SK-N-SH (cell line): ENCODE data around the gene EIF5A2. TPM values are rescaled to one million over a fixed set of nuclear protein-coding genes. Genes with fewer than 3 reads are reported as not detected.

Source experiments
- CTCF ChIA-PET: fragments of 300-600, 350-600 bp; formaldehyde crosslinking; extraction: SDS; loops from one replicate; lab custom pipeline; 2021; lab: Yijun Ruan, JAX
- POLR2A ChIA-PET: fragments of 350-600 bp; sonication (Branson Sonifier 250); formaldehyde crosslinking; extraction: SDS; loops from one replicate; lab custom pipeline; 2020; ENCODE audit warnings: antibody characterized with exemption, inconsistent platforms; lab: Yijun Ruan, JAX
- DNase-seq: peaks from one replicate; pipeline ENCODE4 v3.0.0; 2012
- H2AFZ ChIP-seq: fragments of 200-600 bp; sonication (generic); 2 replicates; pipeline ENCODE4 v1.8.1; 2016; ENCODE audit warnings: antibody characterized with exemption, mild to moderate bottlenecking, low read depth
- H3F3A ChIP-seq: fragments of 200-600 bp; sonication (generic); replicated peaks from 2 replicates; pipeline ENCODE3; 2016; ENCODE audit warnings: antibody characterized with exemption, mild to moderate bottlenecking; ENCODE audit not compliant: insufficient read depth
- H3K27ac ChIP-seq, 2 experiments: fragments of 200-500 bp in 1 of 2; fragments of 200-600 bp in 1 of 2; sonication (Bioruptor generic) in 1 of 2; sonication (generic), shearing (Covaris generic) in 1 of 2; 2 replicates each; pipeline versions ENCODE4 v1.5.1 to v1.6.1; 2014 to 2016; ENCODE audit warnings: low read depth in 2 of 2, inconsistent platforms in 1 of 2, low read length in 1 of 2, mild to moderate bottlenecking in 1 of 2, mixed read lengths in 1 of 2
- H3K27me3 ChIP-seq: fragments of 200-600 bp; sonication (generic), shearing (Covaris generic); 2 replicates; pipeline ENCODE4 v1.6.1; 2016; ENCODE audit warnings: mixed run types; ENCODE audit not compliant: insufficient read depth
- H3K36me3 ChIP-seq, 2 experiments: fragments of 200-500 bp in 1 of 2; fragments of 200-600 bp in 1 of 2; sonication (Bioruptor generic) in 1 of 2; sonication (generic) in 1 of 2; replicated peaks in 1 of 2; 2 replicates each; pipeline versions ENCODE3 to v1.5.1; 2014 to 2016; ENCODE audit warnings: low read length in 1 of 2, mild to moderate bottlenecking in 1 of 2; ENCODE audit not compliant: insufficient read depth in 2 of 2, control insufficient read depth in 1 of 2
- H3K4me1 ChIP-seq, 2 experiments: fragments of 200-500 bp in 1 of 2; fragments of 200-600 bp in 1 of 2; sonication (Bioruptor generic) in 1 of 2; sonication (generic), shearing (Covaris generic) in 1 of 2; 2 replicates each; pipeline versions ENCODE4 v1.5.1 to v1.6.1; 2014 to 2016; ENCODE audit warnings: low read depth in 1 of 2, low read length in 1 of 2, mixed run types in 1 of 2; ENCODE audit not compliant: insufficient read depth in 2 of 2, control insufficient read depth in 1 of 2
- H3K4me2 ChIP-seq: fragments of 200-600 bp; sonication (generic), shearing (Covaris generic); 2 replicates; pipeline ENCODE4 v1.6.1; 2017; ENCODE audit warnings: mixed run types
- H3K4me3 ChIP-seq, 2 experiments: fragments of 200-500 bp in 1 of 2; fragments of 200-600 bp in 1 of 2; sonication (Bioruptor generic) in 1 of 2; sonication (generic), shearing (Covaris generic) in 1 of 2; 2 replicates each; pipeline versions ENCODE4 v1.5.1 to v1.8.1; 2014 to 2016; ENCODE audit warnings: low read depth in 2 of 2, inconsistent platforms in 1 of 2, low read length in 1 of 2, mild to moderate bottlenecking in 1 of 2, mixed read lengths in 1 of 2, moderate library complexity in 1 of 2
- H3K79me2 ChIP-seq: fragments of 200-600 bp; sonication (generic); 2 replicates; pipeline ENCODE4 v1.8.1; 2017; ENCODE audit warnings: mild to moderate bottlenecking; ENCODE audit not compliant: insufficient read depth
- H3K9ac ChIP-seq: fragments of 200-600 bp; sonication (generic); 2 replicates; pipeline ENCODE4 v1.6.1; 2017; ENCODE audit warnings: mixed run types
- H3K9me2 ChIP-seq: fragments of 200-600 bp; sonication (generic); 2 replicates; pipeline ENCODE4 v1.6.1; 2017; ENCODE audit warnings: mixed run types
- H3K9me3 ChIP-seq: fragments of 200-600 bp; sonication (generic); 2 replicates; pipeline ENCODE4 v1.6.1; 2017; ENCODE audit warnings: mixed run types, mild to moderate bottlenecking, moderate library complexity
- H4K20me1 ChIP-seq: fragments of 200-600 bp; sonication (generic); 2 replicates; pipeline ENCODE4 v1.6.1; 2017; ENCODE audit warnings: mild to moderate bottlenecking, mixed run types; ENCODE audit not compliant: insufficient read depth
- CHD2 ChIP-seq: fragments of 150-350 bp; IDR thresholded peaks from 2 replicates; pipeline ENCODE4 v1.6.1; 2018; ENCODE audit warnings: low read length; ENCODE audit not compliant: partially characterized antibody
- FOXJ3 ChIP-seq: sonication (generic); formaldehyde crosslinking; IDR thresholded peaks from 2 replicates; pipeline ENCODE4 v1.5.1; 2020; ENCODE audit warnings: mild to moderate bottlenecking, missing genetic modification reagents
- GATA2 ChIP-seq: sonication (generic); formaldehyde crosslinking; IDR thresholded peaks from 2 replicates; pipeline ENCODE4 v1.5.0; 2020; ENCODE audit warnings: mild to moderate bottlenecking, missing genetic modification reagents
- MXI1 ChIP-seq: IDR thresholded peaks from 2 replicates; pipeline ENCODE4 v1.6.1; 2012; ENCODE audit warnings: mild to moderate bottlenecking, low read depth, low read length, improper control_type of control experiment
- POLR2AphosphoS5 ChIP-seq: IDR thresholded peaks from 2 replicates; pipeline ENCODE4 v1.6.1; 2012; ENCODE audit warnings: low read depth, low read length
- RCOR1 ChIP-seq: fragments of 150-350 bp; IDR thresholded peaks from 2 replicates; pipeline ENCODE4 v1.6.1; 2017; ENCODE audit warnings: antibody characterized with exemption, low read length
- RFX5 ChIP-seq: IDR thresholded peaks from 2 replicates; pipeline ENCODE4 v1.6.1; 2012; ENCODE audit warnings: mild to moderate bottlenecking, improper control_type of control experiment, low read length
- TEAD4 ChIP-seq: IDR thresholded peaks from 2 replicates; pipeline ENCODE4 v1.4.0; 2012; ENCODE audit warnings: mild to moderate bottlenecking, borderline replicate concordance; ENCODE audit not compliant: insufficient read depth
- YY1 ChIP-seq: IDR thresholded peaks from 2 replicates; pipeline ENCODE4 v1.4.0; 2012; ENCODE audit warnings: low read depth, mild to moderate bottlenecking
- WGBS: methylation state at CpG from one replicate; pipeline ENCODE4 v1.1.6; 2017; ENCODE audit warnings: low lambda C conversion rate; 5-methylcytosine and 5-hydroxymethylcytosine counted together
- polyA plus RNA-seq, 3 experiments: library from polyadenylated mRNA; depleted of rRNA; stranded (reverse); fragments of >200 nt; gene quantifications; 2 replicates each; pipeline ENCODE4 v1.2.3, GENCODE V29; 2012
- TF ChIP-seq, protein P1 (sequence below): fragments of 200-600 bp; sonication (generic); IDR thresholded peaks from 2 replicates; pipeline ENCODE4 v1.6.1; 2017; ENCODE audit warnings: antibody characterized with exemption, mild to moderate bottlenecking, moderate library complexity
- TF ChIP-seq, protein P2 (sequence below): fragments of 150-350 bp; IDR thresholded peaks from 2 replicates; pipeline ENCODE4 v1.6.1; 2017; ENCODE audit warnings: antibody characterized with exemption, low read length, low read depth, borderline replicate concordance
- TF ChIP-seq, protein P3 (sequence below): IDR thresholded peaks from 2 replicates; pipeline ENCODE4 v1.4.0; 2012; ENCODE audit warnings: low read depth, borderline replicate concordance

The EIF5A2 gene
- polyA plus RNA-seq, 1 of the 3 experiments (the other 2 are of a cell fraction) = 2.7 TPM

DNA sequence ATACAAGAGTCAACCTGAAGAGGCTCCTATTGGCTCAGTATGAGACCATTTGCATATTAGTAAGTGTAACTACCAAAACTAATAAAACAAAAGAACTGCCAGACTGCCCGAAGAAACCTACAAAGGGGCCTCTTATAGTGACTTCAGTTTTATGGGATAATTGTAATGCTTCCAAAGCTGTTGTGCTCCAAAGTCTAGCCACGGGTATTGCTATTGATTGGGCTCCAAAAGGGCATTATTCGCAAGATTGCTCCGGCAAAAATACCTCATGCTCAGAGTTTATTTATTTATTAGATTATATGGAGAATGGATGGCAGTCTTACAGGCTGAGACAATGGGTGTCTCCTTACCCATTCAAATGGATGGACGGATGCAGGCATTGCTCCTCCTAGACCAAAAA lies 49.8 kb downstream of the EIF5A2 start:
- TF ChIP-seq, protein P1, sequence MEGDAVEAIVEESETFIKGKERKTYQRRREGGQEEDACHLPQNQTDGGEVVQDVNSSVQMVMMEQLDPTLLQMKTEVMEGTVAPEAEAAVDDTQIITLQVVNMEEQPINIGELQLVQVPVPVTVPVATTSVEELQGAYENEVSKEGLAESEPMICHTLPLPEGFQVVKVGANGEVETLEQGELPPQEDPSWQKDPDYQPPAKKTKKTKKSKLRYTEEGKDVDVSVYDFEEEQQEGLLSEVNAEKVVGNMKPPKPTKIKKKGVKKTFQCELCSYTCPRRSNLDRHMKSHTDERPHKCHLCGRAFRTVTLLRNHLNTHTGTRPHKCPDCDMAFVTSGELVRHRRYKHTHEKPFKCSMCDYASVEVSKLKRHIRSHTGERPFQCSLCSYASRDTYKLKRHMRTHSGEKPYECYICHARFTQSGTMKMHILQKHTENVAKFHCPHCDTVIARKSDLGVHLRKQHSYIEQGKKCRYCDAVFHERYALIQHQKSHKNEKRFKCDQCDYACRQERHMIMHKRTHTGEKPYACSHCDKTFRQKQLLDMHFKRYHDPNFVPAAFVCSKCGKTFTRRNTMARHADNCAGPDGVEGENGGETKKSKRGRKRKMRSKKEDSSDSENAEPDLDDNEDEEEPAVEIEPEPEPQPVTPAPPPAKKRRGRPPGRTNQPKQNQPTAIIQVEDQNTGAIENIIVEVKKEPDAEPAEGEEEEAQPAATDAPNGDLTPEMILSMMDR = no peak
- TF ChIP-seq RFX5 = no peak
- TF ChIP-seq, protein P2, sequence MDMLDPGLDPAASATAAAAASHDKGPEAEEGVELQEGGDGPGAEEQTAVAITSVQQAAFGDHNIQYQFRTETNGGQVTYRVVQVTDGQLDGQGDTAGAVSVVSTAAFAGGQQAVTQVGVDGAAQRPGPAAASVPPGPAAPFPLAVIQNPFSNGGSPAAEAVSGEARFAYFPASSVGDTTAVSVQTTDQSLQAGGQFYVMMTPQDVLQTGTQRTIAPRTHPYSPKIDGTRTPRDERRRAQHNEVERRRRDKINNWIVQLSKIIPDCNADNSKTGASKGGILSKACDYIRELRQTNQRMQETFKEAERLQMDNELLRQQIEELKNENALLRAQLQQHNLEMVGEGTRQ = no peak
- TF ChIP-seq MXI1 = no peak
- Histone ChIP-seq H2AFZ (no peak overlapping the region), H3F3A (peaks cover 2% of the 10 kb centered on the region), H3K9me3 (no peaks in the 10 kb centered on the region), H3K27me3 (no peaks in the 10 kb centered on the region), H3K79me2 (no peaks in the 10 kb centered on the region), H3K36me3 (no peaks in the 10 kb centered on the region), H3K4me3 (no peak overlapping the region), H3K27ac (no peak overlapping the region), H3K4me2 (no peak overlapping the region), H3K9ac (no peak overlapping the region), H3K4me1 (no peaks in the 10 kb centered on the region), H3K9me2 (no peaks in the 10 kb centered on the region), H4K20me1 (no peaks in the 10 kb centered on the region)
- POLR2A ChIA-PET = no interaction called here
- no peak for DNase-seq
- CTCF ChIA-PET = interaction anchor here (1.8 kb wide), 1 partner anchor 11 kb away, joined by 7 read pairs; the partner anchor contains the start of gene RPL22L1
- 87% methylated on average over 5 of the region's 5 CpGs for WGBS

DNA sequence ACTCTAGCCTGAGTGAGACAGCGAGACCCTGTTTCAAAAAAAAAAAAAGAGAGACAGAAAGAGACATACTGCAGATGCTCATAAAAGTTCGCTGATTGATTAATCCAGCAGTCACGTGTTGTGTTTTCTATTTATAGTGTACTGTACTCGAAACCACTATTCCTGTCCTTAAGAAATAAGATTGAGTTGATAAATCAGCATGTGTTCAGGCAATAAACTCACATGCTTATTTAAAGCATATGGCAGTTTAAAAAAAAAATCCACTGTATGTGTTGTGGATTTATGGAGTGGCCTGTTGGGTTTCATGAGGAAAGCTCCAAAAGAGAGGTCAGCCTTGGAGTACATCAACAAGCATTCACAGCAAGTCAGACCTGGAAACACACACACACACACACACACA lies 56.1 kb downstream of the EIF5A2 start:
- no peaks in the 10 kb centered on the region for H3K79me2 ChIP-seq
- H3K9ac ChIP-seq = no peak overlapping the region
- H4K20me1 ChIP-seq = no peaks in the 10 kb centered on the region
- H2AFZ ChIP-seq = no peak overlapping the region
- no peak for TF ChIP-seq CHD2
- peak; percentile 38; the same call in 1 of the 2 replicates for TF ChIP-seq GATA2 (CRISPR knock-in tag)
- no peak overlapping the region for H3K27ac ChIP-seq
- H3K9me2 ChIP-seq = no peaks in the 10 kb centered on the region
- no peaks in the 10 kb centered on the region for H3K36me3 ChIP-seq
- peak; percentile 11 for DNase-seq
- H3K27me3 ChIP-seq = no peaks in the 10 kb centered on the region
- WGBS = 59% methylated on average over 4 of the region's 4 CpGs
- H3F3A ChIP-seq = no peaks in the 10 kb centered on the region
- no peaks in the 10 kb centered on the region for H3K9me3 ChIP-seq
- no peak overlapping the region for H3K4me2 ChIP-seq
- ChIA-PET CTCF (interaction anchor here (1.4 to 1.8 kb wide), 2 partner anchors 11 to 438 kb away, joined by 4 read pairs; no protein-coding TSS in a partner anchor), POLR2A (interaction anchor here (0.7 kb wide), 1 partner anchor 496 kb away, joined by 3 read pairs; no protein-coding TSS in a partner anchor)
- H3K4me3 ChIP-seq = no peak overlapping the region
- H3K4me1 ChIP-seq = no peaks in the 10 kb centered on the region

DNA sequence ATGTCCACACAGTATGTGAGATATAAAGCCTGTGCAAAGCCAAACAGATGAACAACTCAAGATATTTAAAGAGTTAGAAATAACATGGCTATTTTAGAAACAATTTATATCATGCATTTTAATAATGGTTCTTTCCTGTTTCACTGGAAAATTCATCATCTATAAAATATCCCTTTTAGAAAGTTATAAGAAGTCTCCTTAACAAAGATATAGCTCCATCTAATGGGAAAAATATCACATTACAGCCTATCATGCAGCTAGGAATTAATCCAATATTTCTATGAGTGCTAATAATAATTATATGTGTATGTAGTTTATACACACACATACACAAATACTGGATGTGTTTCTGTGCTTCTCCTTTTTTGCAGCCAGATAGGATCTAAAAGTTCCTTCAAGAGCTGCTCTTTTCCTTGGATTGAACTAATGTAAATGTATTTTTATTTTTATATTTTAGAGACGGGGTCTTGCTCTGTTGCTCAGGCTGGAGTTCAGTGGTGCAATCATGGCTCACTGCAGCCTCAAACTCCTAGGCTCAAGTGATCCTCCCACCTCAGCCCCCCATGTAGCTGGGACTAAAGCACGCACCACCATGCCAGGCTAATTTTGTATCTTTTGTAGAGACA lies 60.0 kb downstream of the EIF5A2 start:
- 94% methylated on average over 2 of the region's 2 CpGs for WGBS
- ChIA-PET CTCF (interaction anchor here (0.6 to 3.3 kb wide), 26 partner anchors 8 to 659 kb away, joined by 3 to 27 read pairs (median 3); no protein-coding TSS in a partner anchor), POLR2A (interaction anchor here (0.9 kb wide), 1 partner anchor 21 kb away, joined by 3 read pairs; the partner anchor contains the start of gene RPL22L1)
- H3K4me2 ChIP-seq = no peak overlapping the region
- H3K79me2 ChIP-seq = no peaks in the 10 kb centered on the region
- no peaks in the 10 kb centered on the region for H3K9me3 ChIP-seq
- H3F3A ChIP-seq = no peaks in the 10 kb centered on the region
- H3K4me3 ChIP-seq = no peak overlapping the region
- H3K27ac ChIP-seq = no peak overlapping the region
- H2AFZ ChIP-seq = peak overlapping the region; percentile 64; the same call in 1 of the 2 replicates
- no peak overlapping the region; the same call in 1 of the 2 replicates for H3K9ac ChIP-seq
- no peaks in the 10 kb centered on the region for H3K9me2 ChIP-seq
- no peaks in the 10 kb centered on the region for H3K4me1 ChIP-seq
- H3K36me3 ChIP-seq = no peaks in the 10 kb centered on the region
- peak; percentile 7 for DNase-seq
- H3K27me3 ChIP-seq = no peaks in the 10 kb centered on the region
- no peaks in the 10 kb centered on the region for H4K20me1 ChIP-seq
- TF ChIP-seq, protein P1 = peak; percentile 73
- TF ChIP-seq, protein P3, sequence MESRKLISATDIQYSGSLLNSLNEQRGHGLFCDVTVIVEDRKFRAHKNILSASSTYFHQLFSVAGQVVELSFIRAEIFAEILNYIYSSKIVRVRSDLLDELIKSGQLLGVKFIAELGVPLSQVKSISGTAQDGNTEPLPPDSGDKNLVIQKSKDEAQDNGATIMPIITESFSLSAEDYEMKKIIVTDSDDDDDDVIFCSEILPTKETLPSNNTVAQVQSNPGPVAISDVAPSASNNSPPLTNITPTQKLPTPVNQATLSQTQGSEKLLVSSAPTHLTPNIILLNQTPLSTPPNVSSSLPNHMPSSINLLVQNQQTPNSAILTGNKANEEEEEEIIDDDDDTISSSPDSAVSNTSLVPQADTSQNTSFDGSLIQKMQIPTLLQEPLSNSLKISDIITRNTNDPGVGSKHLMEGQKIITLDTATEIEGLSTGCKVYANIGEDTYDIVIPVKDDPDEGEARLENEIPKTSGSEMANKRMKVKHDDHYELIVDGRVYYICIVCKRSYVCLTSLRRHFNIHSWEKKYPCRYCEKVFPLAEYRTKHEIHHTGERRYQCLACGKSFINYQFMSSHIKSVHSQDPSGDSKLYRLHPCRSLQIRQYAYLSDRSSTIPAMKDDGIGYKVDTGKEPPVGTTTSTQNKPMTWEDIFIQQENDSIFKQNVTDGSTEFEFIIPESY = no peak
- TF ChIP-seq RCOR1 (no peak), TEAD4 (no peak), POLR2AphosphoS5 (no peak), FOXJ3 (CRISPR knock-in tag) (no peak), CHD2 (no peak), YY1 (no peak)
